Forelimb muscle (tissue), 1 donor: ENCODE measurements around the gene GNAI3. TPM values are rescaled to one million over a fixed set of nuclear protein-coding genes. Genes with fewer than 3 reads are reported as not detected.

Experiments
- DNase-seq: peaks from one replicate; pipeline ENCODE4 v3.0.0-alpha.2; 2013; ENCODE audit warnings: low read depth
- polyA plus RNA-seq: library from polyadenylated mRNA; unstranded; fragments of 120-200 nt; gene quantifications from one replicate; pipeline ENCODE4 v1.2.1, GENCODE V29; 2013; ENCODE audit not compliant: insufficient read length

The GNAI3 gene
- polyA plus RNA-seq, result 6.7 TPM

DNA sequence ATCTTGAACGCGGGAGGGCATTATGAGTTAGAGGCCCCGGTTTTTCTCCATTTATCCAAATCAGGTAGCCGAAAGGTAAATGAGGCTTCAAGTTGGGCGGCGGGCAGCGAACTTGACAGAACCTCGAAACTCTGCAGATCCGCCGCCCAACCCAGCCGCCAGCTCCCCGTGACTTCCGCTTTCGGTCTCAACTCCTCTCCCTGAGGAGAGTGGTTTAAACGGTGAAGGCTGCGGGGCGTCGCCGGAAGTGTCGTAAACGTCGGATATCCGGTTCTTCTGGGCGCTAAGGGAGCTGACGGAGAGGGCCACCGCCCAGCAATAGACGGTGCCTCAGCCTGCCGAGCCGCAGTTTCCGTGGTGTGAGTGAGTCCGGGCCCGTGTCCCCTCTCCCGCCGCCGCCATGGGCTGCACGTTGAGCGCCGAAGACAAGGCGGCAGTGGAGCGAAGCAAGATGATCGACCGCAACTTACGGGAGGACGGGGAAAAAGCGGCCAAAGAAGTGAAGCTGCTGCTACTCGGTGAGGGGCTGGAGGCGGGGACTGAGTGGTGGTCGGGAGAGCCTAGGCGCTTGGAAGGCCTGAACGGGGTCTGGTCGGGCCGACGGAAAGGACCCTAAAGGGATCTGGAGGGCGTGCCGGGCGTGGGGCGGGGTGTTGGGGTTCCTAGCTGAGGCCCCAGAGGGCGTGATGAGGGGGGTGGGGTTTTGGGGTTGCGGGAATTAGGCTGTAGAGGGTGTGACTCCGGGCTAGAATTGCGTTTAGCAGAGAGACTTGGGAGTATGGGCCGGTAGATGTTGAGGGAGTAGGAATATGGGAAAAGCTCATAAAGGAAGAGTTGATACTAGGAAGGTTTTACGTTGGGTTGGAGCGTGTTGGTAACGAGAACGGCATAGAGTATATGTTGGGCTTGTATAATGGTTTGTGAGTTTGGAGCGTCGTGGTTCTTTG, at the start of gene GNAI3:
TSS of gene GNAI3 (plus strand) at position 295 of the 947 bp plus-strand sequence. CDS start at position 401, 106 bp downstream.
- peak; percentile 95 for DNase-seq

- DNase-seq, result no peak
These were observed 49.3 kb upstream of the GNAI3 start for GRCh38 chr1:109499081-109499480.

GRCh38 chr1:109499661-109500536, 48.5 kb upstream of the GNAI3 start:
- no peak for DNase-seq

GRCh38 chr1:109500941-109501381, 47.5 kb upstream of the GNAI3 start:
- DNase-seq, result no peak

- DNase-seq, result no peak
These were observed 46.6 kb upstream of the GNAI3 start for GRCh38 chr1:109501644-109502363.

DNA sequence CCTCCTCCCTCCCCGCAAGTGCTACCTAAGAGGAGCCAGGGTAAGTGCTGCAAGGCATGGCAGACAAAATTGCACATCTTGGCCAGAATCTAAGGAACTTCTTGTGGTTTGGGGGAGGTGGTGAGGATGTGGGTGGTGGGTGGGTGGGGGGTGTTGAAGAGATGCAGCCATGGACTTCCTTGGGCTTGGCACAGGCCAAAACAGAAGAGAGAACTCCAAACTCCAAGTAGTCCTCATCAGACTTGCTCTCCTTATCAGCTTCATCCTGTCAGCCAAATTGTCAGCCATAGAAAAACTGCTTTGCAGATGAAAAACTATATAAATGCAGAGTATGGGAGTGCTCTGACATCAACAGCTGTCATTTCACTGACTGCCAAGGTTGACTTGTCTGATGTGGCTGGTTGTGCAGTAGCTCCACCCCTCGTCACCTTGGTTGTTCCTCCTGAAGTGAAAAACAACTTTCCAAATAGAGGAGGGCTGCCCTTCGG, 46.0 kb upstream of the GNAI3 start:
- no peak for DNase-seq

- DNase-seq, result no peak
These were observed 44.5 kb upstream of the GNAI3 start for GRCh38 chr1:109503935-109504334.

DNA sequence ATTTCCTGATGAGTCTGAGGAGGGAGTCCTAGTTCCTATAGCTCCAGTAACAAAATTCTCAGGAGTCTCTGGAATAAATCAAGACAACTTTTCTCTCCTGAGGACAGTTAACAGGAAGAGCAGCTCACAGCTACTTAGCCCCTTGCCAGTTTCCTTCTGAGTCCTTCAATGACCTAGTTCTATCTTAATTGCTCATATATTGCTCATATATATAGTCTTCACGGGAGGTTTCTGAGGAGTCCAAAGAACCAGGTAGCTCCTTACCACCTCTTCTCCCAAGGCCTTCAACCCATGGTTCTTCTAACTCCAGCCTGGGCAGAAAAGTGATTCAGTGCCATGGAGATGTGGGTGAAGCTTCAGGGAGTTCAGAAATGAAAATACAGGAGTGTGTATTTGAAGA, 43.4 kb upstream of the GNAI3 start:
- no peak for DNase-seq

- DNase-seq, result no peak
These were observed 40.2 kb upstream of the GNAI3 start for GRCh38 chr1:109508001-109508872.

GRCh38 chr1:109508873-109509175, 39.6 kb upstream of the GNAI3 start:
- DNase-seq, result no peak

DNA sequence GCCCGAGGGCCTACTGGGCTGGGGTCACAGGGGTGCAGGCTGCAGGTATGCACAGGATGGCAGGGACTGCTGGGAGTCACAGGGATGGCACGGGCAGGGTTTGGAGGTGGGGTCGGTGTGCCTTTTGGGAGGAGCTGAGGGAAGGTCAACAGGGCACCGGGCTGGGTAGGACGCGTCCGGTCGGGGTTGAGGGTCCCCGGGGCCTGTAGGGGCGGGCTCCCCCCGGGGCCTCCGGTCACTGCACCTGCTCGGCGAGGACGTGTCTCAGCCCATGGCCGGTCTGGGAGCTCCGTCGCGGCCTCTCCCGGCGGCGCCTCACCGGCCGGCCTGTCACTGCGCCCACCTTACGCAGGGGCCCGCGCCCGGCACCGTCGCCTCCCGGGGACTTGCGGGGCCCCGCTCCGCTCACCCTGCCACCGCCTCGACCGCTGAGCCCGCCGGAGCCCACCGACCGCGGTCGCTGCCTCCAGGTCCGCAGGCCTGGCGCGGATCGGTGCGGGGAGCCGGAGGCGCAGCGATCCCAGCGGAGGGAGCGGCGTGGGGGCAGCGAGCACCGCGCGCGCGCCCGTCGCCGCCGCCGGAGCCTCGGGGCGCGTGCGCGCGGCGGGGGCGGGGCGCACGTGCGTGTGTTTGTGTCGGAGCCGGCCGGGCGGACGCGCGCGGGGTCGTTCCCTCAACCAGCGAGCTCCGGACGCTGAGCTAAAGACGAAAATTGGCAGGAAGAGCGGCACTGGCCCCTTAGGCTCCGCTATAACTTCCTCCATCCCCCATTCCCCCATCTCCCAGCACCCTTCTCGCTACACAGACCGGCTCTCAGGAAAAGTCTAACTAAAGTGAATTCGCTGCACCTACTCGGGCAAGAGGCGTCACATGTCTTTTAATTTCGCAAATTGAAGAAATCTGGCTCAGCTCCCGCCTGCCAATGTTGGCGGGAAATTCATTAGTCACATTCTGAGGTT, 39.0 kb upstream of the GNAI3 start, which contains the start of gene AMIGO1:
TSS of gene AMIGO1 (minus strand) at position 552 of the 959 bp plus-strand sequence. CDS start 815 bp downstream, outside the sequence.
- DNase-seq, result no peak

DNA sequence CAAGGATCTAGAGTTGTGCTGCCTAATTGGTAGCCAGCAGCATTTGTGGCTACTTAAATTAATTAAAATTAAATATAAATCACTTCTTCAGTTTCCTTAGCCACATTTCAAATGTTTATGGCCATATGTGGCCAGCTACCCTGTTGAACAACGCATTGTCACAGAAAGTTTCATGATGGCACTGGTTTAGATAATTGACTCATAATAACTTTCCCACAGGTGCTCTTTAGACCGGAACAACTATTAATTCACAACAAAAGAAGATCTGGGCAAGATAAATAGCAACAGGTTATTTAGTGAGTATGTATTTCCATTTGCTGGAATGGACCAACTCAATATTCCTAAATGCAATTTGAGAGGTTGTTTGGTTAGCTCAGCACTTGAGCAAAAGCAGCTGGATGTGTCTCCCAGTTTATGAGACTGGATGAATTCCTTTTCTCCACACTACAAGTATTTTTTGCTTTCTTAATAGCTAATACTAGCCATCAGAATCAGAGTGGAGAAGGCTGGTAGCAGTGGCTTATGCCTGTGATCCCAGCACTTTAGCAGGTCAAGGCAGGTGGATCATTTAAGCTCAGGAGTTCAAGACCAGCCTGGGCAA, 35.2 kb upstream of the GNAI3 start:
- no peak for DNase-seq

DNA sequence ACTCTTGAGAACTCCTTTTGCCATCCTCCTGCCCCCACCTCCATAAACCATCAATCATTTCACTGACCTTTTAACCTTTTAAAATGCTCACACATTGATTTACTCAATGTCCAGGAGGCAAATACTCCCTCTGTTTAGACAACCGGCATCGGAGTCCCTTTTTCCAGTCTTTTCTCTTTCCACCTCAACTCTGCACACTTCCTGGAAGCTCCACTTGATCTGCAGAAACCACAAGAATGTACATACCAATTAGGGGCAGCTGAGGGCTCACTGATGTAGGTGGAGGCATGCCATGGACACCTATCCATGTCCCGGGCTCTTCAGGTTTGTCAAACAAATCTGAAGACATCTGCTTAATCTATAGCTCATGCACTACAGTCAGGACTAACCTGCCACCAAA, 33.6 kb upstream of the GNAI3 start:
- DNase-seq, result no peak

DNA sequence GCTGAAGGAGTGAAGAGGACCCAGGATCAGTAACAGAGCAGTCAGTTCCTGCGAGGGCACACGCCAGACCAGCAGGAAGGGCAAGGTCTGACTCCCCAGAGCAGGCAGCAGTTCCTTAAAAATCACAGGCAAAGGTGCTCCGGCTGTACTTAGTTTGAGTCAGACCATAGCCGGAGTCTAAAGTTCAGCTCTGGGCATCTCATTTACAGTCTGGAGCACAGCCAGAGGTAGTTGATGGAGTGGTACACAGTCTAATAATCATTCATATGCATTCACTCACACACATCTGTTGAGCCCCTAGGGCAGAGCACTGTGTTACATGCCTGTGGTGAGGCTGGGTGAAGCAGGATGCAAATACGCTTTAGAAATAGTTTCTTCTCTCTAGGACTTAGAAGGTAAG, 31.5 kb upstream of the GNAI3 start:
- DNase-seq, result no peak

DNA sequence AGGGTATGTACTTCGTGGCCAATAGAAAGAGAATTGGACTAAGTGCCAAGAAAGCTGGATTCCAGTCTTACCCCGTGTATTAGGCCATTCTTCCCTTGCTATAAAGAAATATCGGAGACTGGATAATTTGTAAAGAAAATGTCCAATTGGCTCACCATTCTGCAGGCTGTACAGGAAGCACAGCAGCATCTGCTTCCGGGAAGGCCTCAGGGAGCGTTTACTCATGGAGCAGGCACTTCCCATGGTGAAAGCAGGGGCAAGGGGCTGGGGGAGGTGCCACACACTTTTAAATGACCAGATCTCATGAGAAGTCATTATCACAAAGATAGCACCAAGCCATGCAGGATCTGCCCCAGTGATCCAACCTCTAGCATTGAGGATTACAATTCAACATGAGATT, 31.1 kb upstream of the GNAI3 start:
- no peak for DNase-seq

DNA sequence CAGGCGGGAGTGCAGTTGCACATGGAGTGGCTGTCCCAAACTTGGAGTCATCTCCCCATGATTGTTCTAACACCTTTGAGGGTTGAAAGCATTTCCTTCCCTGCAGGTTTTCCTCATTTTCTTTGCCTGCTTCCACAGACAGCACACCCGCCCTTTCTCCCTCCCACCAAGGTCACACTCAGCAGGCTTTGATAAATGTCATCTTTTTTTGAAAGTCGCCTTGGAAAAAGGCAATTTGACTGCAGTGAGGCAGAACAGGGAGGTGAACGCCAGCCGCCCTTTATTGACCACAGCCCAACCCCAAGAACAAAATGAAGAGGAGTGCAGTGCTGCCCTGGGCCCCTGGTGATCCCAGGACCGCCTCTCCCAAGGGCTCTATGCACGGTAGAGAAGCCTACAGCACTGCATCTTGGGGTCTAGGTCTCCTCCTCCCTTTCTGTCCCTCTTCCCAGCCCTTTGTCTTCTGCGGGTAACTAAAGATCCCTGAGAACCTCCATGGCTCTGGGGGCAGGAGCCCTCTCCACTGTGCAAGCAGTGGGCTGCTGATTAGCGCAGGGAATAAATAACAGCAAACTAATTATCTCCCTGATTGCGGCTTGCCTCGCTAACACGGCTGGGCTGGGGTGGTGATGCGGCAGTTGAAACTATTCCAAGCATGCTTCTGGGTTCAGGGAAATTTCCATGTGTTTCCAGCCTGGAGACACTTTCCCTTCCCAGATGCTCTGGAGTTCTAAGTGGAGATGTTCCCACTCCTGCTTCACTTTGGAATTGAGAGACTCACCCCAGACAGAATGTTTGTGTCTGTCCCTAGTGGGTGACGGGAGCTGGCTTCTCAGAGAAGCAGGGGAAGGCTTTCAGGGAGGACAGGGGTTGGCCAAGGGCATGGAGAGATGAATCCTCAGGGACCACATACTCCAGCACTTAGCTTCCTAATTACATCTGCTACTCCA, 27.1 kb upstream of the GNAI3 start:
- DNase-seq, result no peak

DNA sequence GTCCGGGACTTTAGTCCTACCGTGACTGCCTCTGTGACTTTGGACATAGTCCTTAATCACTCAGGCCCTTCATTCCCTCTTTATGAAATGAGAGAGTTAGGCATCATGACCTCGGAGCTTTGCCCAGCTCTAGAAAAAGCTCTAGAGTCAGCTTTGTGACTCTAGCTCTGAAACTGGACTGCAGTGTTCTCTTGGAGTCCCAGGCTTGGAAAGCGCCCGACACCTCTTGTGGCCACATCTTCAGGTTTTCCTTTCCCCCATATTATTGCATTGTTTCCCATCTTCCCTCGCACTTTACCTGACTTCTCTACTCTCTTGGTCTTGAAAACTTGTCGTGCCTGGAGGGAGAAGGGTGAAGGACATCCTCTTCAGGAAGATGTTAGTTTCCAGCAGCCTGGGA, 26.4 kb upstream of the GNAI3 start:
- no peak for DNase-seq

DNA sequence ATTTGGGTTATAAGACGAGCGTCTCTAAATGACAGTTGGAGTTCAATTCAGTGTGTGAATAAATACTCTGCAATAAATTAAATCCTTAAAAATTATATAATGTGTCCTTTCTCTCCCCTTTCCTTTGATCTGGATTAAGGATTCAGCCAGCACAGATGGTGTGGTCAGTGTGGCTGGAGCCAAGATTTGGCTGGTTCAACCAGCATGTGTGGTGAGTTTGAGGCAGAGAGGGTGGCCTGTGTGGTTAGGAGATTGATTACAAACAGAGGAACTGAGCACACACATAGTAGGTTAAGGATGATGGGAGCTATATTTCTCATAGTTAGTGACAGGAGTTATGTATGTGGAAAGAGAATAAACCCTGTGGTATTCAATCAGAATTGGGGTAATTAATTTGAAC, 24.7 kb upstream of the GNAI3 start:
- no peak for DNase-seq
